OCI-M1 (cell line): ENCODE results near the gene CPM.

ENCODE experiments used
- DNase-seq: peaks from one replicate; lab custom pipeline; 2025; lab: John Stamatoyannopoulos, UW

CPM gene

DNA sequence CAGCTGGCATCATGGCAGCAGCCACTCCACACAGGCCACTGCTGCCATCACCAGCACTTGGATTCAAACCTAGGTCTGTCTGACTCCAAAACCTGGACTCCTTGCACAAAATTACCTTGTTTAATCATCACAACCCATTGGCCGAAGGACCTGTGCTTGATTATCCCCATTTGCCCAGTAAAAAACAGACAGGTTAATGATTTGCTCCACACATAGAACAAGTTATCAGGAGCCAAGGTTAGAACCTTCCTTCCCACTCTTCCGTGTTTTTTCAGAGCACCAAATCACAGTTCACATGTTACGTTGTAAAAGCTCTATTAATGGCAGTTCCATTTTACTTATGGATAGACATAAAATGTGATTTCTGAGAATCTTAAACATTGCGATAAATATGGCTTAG lies 23.5 kb upstream of the CPM start:
- no peak for DNase-seq

DNA sequence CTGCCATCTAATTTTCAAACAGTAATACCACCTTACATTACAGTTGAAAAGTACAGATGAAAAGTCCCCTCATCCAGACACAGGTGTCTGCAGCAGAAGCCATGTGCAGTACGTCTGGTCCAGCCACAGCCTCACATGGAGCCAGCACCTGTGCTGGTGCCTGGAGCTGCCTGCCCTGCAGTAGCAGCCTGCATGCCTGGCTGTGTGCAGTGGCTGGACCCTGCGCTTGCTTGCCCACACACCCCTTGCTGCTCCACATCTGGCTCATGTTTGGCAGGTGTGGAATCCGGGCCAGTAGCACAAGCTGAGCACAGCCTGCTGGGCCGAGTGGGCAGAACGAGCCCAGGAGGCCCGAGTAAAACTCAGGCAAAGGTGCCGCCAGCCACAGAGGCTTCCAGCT lies 21.8 kb upstream of the CPM start:
- DNase-seq, result no peak

DNA sequence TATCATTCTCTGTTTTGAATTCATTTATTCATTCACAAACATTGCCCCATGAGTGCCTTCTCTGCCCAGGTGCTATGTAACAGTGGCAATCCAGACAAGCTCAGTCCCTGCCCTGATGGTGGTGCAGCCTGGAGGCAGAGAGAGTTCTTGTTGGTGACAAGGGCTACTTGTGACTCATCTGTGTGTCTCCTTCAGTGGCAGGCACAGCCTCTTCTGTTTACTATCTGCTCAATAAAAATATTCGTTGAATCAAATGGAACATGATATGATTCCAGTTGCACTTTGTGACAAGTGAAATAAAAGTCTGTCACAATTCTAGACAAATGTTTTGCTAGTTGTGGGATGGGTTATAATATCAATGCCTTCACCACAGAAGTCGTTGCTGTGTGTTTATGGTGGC lies 20.6 kb upstream of the CPM start:
- DNase-seq, result no peak

- no peak for DNase-seq
Observed at GRCh38 chr12:68951652-68952051, 18.7 kb upstream of the CPM start.

DNA sequence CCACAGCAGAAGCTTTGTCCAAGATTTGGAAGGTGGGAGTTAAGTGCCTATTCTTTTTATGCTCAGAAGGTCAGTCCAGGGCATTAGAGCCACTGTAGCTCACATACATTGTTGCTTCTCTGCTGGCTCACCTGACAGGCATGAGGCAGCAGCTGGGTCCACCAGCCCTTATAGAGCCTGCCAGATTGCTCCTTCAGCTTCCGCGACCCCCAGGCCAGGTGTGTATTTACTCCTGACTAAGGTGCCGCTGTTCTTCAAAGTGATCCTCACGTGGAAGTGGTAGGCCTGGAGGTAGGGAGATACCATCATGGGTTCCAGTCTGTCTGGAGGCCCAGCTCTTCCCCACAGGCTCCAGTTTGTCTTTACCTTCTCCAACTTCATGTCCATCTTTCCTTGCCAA lies 17.5 kb upstream of the CPM start:
- no peak for DNase-seq

DNA sequence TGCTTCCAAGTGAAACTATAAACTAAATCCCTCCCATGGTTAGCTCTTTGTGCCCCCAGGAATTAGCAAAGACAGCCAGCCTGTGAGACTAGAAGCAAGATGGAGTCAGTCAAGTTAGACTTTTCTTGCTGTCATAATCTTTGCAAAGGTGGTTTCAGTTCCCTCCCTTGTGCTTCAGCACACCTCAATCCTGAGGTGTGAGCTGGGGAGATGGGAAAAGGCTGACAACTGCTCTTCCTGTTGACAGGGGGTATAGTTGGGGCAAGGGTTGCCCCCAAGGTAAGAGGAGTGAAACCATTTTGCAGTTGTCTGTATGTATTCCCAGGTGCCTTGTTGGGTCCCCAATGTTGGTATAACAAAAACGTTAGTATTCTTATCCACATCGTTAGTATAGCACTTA lies 12.3 kb upstream of the CPM start:
- no peak for DNase-seq

DNA sequence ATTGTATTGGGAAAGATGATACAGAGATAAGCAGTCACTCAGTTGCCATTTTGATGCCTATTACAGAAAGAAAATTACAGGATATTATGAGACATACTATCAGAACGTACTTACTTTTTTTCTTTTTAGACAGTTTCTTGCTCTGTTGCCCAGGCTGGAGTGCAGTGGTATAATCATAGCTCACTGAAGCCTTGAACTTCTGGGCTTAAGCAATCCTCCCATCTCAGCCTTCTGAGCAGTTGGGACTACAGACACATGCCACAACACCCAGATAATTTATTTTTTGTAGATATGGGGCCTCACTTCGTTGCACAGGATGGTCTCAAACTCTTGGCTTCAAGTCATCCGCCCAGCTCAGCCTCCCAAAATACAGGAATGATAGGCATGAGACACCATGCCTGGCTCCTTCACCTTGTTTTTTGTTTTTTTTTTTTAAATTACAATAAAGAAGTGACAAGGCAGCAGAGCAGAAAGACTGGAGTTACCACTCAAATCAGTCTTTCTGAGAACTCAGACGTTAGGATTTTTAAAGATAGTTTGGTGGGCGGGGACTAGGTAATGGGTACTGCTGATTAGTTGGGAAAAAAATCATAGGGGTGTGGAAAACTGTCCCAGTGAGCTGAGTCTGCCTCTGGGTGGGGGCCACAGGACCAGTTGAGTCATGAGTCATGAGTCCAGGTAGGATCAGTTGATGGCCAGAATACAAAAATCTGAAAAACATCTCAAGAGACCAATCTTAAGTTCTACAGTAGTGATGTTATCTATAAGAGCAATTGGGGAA lies 11.5 kb upstream of the CPM start:
- DNase-seq, result peak; percentile 14

GRCh38 chr12:68943848-68944247 lies 10.9 kb upstream of the CPM start:
- DNase-seq, result no peak

- DNase-seq, result peak; percentile 5
Observed at GRCh38 chr12:68940731-68941130, 7.8 kb upstream of the CPM start.

GRCh38 chr12:68939505-68939904 lies 6.5 kb upstream of the CPM start:
- no peak for DNase-seq

DNA sequence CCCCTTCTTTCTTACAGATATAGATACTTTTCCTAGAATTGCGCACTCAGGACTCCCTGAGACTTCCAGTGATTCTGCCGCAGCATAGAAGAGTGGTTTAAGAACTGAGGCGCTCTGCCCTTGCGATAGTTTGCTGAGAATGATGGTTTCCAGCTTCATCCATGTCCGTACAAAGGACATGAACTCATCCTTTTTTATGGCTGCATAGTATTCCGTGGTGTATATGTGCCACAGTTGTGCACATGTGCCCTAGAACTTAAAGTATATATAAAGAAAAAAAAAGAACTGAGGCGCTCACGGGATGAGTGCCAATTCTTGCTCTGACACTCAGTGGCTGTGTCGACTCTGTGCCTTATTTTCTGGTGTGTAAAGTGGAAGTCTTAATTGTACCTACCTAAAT lies 1.4 kb upstream of the CPM start:
- DNase-seq, result no peak

GRCh38 chr12:68932128-68932960 lies 627 bp downstream of the CPM start:
- DNase-seq, result no peak

GRCh38 chr12:68930178-68930577 lies 2.8 kb downstream of the CPM start:
- no peak for DNase-seq

GRCh38 chr12:68924546-68924945 lies 8.4 kb downstream of the CPM start:
- no peak for DNase-seq

- DNase-seq, result peak; percentile 38
Observed at GRCh38 chr12:68919581-68920239, 13.3 kb downstream of the CPM start.

DNA sequence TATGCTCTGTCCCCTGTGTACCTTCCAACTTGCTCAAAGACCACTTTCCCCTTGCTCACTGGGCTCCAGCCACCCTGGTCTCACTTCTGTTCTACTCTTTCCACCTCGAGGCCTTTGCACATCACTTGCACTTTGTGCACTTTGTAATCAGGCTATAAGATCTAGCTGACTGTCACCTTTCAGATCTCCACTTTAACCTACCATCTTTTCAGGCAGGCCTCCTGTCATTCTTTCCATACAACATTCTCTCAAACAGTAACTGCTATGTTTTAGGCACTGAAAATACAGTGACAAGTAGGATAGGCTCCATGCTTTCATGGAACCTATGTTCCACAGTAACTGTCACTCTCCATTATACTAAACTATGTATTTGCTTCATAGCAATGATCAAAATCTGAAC lies 14.0 kb downstream of the CPM start:
- DNase-seq, result no peak

- DNase-seq, result peak; percentile 56
Observed at GRCh38 chr12:68915055-68915454, 17.9 kb downstream of the CPM start.

DNA sequence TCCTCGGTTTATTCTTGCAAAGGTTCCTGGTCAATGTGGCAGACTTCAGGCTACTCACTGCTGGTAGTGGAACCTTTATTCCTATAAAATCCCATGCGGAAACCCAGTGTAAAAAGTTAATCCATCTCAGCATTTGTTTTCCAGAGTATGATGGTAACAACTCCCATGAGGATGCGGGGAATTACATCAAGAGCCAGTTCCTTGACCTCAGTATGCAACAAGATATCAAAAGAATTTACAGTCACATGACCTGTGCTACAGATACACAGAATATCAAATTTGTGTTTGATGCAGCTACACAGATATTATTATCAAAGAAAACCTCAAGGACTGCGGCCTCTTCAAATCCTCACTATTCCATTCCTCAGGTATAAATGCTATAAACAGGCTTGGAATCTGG lies 19.3 kb downstream of the CPM start:
- DNase-seq, result no peak

GRCh38 chr12:68912916-68913315 lies 20.1 kb downstream of the CPM start:
- DNase-seq, result no peak

GRCh38 chr12:68911197-68911718 lies 21.7 kb downstream of the CPM start:
- no peak for DNase-seq

- no peak for DNase-seq
Observed at GRCh38 chr12:68910128-68910527, 22.8 kb downstream of the CPM start.

DNA sequence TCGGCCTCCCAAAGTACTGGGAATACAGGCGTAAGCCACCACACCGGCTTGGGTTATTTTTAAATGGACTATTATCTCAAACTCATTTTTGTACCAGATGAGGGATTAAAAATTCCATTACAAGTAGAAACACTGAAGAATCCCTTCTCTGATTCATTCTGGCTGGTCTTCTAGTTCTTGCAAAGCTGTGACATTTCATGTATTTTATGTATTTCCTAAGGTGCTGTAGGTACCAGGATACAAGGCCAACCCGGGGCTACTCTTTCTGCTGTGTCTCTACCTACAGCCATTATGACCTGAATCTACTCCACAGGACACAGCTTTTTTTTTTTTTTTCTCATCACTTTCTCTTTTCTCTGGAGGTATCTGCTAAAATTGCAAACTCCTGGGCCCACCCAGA lies 24.9 kb downstream of the CPM start:
- DNase-seq, result no peak

- DNase-seq, result peak; percentile 53
Observed at GRCh38 chr12:68905733-68906132, 27.2 kb downstream of the CPM start.
